Glomerular visceral epithelial cell (primary cell): Measurements from ENCODE around the gene KEL.

Experiments used
- DNase-seq: peaks from one replicate; pipeline ENCODE4 v3.0.0-alpha.2; 2016; ENCODE audit errors: extremely low spot score

The KEL gene

DNA sequence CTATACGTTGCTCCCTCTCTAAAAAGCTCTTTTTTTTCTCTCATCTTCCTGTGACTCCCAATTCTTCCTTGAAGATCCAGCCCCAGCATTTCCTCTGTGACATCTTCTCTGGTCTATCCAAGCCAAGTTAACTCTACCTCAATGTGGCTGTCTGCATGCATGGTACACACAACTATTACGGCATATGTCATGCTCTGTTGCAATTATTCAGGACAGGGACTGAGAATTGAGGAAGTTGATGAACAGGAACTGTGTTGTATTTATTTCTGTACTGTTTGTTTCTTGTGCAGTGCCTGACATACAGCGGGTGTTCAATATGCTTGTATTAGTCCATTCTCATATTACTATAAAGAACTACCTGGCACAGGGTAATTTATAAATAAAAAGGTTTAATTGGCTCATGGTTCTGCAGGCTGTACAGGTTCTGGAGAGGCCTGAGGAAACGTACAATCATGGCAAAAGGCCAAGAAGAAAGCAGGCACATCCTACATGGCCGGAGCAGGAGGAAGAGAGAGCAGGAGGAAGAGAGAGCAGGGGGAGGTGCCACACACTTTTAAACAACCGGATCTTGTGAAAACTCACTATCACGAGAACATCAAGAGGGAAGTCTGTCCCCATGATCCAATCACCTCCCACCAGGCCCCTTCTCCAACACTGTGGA, 34.9 kb downstream of the KEL start:
- DNase-seq = no peak

DNA sequence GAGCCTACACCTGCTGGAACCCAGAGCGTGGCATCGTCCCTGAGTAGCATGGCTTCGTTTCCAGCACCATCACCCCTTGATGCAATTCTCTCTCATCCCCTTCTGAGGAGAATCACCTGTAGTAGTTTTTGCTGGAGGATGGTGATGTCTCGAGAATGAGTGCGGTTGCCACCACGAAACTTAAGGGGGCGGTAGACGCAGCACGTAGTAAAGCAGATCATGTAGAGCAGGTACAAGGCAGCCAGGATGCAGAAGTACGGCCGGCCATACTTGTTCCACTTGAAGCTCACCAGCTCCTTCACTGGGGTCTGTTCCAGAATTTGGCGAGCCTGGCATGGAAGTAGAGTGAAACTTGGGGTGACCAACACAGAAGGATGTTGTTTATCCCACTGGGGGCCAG, 36.8 kb downstream of the KEL start:
- DNase-seq = no peak

DNA sequence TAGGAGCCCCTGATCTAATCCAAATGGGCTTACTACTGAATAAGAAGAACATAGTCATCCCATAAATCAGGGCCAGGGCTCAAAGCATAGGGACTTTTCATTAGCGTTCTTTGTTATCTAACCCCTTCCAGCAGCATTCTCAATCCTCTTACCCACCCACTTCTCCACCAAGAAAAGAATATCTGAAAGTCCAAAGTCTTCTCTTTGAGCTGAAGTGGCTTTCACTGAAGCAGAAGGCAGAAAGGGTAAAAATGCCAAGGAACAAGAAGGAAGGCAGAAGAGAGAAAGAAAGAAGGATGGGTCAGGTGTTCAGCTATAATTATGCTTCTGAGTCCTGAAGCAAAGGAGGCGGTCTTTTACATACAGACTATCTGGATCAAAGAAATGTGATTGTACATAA, 38.8 kb downstream of the KEL start:
- DNase-seq = no peak

DNA sequence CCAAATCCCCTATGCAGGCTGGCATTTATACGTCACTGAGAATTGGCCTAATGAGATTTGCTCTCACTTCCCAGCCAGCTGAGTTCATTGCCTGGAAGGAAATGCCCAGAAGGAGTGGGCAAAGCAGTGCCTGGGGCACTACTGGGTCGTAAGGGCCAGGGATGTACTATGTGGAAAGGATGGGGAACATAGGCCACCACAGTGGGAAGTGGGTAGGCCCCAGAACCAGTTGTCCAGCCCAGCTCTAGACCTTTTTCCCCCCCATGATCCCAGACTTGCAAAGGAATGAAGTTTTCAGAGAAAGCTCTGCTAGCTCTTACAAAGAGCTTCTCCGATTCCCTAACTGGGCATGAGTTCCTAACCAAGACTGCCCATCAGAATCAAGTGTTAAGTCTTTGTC, 42.5 kb downstream of the KEL start:
- no peak for DNase-seq

DNA sequence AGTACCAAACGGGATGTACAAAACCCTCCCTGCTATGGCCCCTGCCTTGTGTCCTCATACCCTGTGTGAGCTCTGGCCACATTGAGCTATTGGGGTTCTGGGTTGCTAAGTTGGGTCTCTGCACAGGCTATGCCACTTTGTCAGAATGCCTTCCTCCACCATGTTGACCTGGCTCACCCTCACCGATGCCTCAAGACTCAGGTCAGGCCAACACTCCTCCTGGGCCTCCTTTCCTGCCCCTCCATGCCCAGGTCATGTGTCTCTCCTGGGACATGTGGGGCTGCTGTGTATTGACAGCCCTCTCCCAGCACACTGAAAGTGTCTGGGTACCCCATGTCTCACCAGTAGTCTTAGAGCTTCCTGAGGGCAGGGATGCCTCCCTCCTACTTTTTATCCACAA, 43.3 kb downstream of the KEL start:
- no peak for DNase-seq

DNA sequence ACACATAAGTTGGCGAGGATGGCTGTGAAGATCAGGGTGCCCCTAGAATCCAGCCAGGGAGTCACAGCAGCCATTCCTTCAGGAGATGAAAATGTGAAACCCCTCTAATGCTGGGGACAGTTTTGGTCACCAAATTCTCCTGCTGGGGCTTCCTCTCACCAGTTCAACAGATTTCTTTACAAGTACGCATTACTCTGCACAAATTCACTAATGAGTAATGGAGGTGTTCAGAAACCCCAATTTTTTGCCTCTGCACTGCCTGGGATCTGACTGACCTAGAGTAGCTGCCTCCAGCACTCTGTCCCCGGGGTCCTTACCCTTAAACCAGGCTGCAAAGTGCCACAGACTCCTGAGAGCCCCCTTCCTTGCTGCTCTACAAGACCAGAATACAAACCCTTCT, 44.7 kb downstream of the KEL start:
- DNase-seq = no peak

DNA sequence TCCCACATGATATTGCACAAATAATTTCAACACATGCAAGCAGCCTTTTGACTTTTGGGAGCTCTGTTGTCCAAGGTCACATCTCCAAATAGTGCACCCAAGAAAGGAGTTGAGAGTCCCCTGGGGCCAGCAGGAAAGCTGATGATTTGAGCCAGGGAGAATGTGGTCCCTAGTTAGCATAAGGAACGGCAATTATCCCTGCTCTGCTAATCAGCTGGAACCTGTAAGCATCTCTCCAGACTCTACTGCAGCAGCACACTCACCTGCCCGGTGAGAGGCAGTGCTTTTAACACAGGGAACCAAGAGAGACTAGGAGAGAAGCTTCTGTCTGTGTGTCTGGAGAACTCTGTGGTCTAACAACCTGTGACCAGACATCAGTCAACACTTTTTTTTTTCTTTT, 45.7 kb downstream of the KEL start:
- DNase-seq = no peak

DNA sequence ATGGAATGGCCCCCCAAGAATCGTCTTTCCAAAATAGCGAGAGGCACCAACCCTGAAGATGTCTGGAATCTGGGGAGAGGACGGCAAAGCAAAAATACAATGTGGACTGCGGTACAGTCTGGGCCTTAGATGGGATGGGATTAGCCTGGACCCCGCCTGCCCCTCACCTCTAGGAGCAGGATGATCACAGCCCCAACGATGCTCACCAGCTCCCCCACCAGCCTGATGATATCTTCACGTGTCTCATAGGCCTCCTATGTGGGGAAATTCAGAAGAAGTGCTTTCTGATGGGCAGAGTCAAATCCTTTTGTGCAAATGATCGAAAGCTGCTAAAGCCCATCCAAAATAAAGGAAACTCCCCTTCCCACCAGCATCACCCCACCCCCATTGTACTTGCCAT, 46.8 kb downstream of the KEL start:
- DNase-seq = no peak

DNA sequence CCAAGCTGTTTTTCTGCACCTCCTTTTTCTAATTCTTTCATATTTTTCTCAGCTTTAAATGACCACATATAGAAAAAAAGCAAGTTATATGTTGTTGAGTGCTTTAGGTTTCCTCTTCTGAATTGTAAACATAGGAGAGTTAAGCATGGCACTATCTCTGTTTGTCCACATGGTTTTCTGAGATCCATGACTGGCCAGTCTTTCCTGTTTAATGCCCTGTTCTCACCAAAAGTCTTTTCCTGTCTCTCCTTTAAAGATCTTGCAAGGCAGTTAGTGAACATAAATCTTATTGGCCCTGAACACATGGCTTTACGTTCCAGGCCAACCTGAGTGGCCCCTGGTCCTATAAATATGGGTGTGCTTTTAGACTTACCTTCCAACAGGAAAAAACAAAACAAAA, 48.0 kb downstream of the KEL start:
- DNase-seq = no peak

DNA sequence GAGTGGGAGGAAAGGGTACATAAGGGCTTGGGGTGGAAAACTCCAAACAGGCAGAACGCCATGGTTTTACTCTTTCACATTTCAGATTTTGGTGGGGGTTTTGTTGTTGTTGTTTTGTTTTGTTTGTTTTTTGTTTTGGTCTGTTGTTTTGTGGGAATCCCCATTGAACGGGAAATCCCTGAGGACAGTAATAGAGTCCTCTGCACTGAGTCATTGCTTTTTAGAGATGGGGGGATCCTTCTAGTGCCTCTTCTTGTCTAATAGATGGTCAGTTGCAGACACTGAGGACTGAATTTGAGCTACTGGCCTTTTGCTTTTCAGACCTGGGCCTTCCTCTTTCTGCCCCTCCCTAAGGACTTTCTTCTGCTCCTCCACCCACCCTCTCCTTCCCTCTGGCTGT, 48.6 kb downstream of the KEL start:
- DNase-seq = no peak

DNA sequence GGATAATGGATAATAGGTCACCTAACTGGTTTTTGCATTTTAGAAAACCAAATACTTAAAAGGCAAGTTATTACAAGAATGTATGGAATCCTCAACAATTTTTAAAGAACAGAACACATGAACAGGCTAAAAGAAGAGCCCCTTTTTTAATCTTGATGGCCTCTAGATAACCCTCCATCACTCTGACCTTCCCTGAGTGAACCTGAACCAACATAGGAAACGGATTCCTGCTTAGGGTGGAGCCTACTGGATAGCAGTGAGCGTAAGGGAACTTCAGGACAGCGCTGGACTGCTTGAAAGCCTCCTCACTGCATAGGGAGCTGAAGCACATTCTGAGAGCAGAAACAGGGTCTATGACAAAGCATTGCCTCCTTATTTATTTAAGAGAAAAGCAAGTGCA, 49.1 kb downstream of the KEL start:
- DNase-seq = no peak

DNA sequence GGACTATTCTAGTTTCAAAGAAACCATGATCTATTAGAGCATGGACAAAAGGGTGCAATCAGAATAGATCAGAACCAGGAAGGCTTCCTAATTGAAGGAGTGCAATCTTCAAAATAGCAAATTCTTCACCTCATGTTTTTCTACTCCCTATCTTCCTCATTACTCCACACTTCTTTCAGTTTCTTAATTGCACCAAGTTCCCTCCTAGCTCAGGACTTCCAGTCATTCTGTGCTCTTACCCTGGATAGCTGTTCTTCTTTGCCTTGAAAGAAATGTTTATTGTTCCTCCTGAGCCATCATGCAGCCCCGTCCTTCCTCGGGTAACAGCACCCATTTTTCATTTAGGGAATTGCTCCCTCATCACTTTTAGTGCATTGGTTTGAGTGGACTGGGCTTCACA, 51.7 kb downstream of the KEL start:
- DNase-seq = no peak

DNA sequence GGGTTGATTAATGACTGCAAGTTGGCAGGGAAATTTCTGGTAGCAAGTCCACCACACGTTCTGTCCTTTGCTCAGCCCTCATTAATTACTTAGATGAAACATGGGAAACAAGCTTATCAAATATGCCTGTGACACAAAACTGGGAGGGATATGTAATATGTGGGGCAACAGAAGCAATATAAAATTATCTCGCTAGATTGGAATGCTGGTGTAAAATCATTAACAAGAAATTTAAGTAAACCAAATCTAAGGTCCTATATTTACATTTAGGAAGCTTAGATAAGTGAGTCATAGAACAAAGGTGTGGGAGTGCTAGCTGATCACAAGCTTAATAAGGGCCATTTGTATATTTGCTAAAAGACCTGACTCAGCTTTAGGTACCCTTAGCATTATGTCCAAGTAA, 52.1 kb downstream of the KEL start:
- DNase-seq = no peak

DNA sequence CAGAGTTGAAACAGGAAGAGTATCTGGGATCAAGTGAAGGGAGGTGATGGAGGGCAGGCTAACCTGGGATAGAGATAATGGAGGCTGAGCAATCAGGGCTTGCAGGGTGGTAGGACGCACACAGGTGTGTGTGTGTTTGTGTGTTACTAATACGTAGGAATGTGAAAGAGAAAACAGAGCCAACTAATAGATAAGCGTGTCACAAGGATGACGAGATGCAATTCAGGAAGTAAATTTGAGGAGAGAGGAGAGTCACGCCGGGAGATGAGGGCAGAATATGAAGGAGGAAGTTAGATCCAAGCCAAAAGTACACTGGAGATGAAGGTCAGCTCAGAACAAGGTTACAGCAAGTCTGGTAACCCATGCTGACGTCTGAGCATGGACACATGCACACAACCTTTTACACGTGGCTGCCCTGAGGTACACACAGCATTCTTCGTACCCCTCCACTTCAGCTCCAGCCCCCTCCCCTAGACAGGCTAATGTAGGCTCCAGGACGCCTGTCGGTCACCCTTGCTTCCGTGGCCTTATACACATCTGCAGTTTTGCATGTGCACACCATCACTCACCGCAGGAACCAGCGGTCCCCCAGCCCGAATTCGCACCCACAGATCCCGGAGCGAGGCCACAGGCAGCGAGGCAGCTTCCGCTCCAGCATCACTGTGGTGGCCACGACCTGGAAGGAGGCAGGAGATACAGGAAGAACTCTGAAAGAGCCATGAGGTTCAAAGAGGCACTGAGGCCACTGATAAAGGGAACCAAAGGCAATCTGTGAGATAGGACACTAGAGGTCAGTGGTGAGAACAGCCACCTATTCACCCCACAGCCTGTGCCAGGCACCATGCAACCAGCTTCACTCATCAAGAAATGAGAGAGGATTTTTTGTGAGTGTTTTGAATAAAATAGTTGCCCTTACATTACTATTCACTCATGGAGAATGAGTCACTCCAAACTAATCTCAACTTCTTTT, 53.0 kb downstream of the KEL start:
- DNase-seq = no peak

DNA sequence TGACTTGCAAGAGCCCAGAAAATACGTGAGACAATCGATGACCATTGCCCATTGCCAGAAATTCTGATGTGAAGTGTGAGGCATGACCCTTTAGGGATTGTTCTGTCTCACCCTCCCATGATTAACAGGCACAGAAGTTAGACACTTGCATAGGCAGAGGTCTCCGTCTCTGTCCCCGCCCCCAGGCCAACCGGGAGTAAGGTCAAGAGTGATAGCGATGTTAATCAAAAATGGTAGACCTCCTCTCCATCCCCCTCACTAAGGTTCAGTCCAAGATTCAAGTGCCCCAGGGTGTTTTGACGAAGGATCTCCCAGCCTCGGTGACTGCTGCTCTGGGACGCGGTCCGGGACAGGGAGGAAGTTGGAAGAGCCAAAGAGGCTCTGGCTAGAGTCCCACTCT, 53.9 kb downstream of the KEL start:
- DNase-seq = no peak

DNA sequence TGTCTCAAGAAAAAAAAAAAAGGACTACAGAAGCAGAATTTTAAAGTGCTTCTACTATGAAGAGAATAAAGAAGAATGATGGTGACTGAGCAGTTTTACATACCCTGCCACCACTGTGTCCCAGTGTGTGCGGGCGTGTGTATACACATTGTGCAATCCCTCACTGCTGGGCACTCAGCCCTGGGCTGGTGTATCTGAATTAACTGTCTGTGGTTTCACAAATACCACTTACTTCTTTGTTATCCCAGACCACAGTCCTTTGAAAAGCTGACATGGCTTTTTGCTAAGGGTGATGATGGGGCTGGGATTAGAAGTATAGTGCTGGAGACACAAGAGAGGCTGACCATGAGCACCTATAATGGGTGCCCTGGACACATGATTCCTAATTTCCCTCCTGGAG, 55.5 kb downstream of the KEL start:
- DNase-seq = no peak

DNA sequence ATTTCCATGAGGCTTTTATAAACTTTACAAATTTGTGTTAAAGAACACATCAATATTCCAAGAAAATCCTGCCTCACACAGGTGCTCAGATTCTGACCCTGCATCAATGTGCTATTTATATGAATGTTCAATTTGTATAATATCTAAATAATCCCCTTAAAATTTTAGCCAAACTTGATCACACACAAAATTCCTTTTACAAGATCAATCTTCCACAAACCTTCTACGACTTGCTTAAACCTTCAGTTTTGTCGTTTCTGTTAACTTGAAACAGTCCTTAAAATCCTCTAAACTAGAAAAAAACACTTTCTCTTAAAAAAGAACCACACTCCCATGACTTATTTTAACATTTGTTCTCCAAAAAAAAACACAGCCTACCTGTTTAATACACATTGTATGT, 56.4 kb downstream of the KEL start:
- DNase-seq = no peak

DNA sequence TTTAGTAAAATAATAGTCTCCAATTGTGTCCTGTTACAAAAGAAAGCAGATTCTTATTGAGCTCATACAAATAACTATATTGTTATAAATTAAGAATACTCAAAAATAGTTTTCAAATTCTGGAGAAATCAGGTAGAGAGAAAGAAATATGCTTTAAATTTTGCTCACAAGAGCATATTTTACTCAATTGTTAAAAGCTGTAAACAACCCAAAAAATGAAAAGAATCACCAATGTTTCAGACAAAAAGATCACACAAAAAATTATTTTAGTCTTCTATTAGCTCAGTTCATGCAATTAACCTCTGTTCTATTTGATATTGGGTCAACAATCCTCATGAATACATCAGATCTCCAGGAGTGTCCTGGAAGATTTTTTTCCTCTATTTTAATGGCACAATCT, 58.0 kb downstream of the KEL start:
- DNase-seq = no peak

DNA sequence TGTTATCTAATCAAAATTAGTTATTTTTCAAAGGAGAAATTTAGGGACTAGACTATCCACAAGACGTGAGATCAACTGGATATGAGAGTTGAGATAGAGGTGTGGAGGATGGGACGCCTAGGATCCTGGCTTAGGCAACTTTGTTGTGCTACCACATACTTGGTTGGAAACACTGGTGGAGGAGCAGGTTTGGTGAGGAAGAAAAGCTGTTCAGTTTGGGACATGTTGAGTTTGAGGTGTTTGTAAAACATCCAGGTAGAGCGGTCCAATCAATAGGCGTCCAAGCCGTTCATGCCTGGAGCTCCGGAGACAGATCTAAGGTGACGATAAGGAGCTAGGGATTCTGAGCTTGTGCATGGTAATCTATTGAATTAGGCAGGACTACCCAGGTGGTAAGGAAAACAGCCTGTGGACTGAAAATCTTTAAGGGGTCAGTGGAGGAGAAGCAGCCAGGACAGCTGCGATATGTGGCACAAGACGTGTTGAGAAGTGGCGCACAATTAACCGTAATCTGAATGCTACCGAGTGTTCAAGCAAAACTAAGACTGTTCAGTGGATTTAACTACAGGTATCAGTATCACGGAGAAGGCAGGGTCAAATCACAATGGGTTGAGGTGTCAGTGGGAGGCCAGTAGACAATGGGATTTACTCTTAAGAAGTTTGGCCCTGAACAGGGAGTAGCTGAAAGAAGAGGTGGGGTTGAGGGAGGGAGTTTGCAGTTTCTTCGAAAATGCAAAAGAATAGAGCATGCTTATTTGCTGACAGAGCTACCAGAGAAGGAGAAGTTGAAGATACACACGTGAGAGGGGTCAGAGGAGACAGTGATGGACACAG, 60.5 kb downstream of the KEL start:
- no peak for DNase-seq

DNA sequence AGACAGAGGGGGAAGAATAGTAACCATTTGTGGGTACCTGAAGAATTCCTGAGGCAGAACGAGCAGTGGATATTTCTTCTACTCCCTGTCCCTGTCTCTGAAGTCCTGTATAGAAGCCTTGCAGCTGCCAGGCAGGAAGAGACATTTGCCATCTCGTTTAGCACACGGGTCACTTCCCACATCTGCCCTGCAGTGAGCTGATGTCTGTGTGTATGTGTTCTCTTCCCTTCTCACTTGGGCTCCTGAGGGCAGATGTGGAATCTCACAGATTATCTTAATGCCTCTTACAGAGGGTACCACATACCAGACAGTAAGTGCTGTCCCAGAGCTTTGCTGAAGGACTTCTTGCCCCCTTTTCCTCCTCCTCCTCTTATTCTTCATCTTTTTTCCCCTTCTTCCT, 62.5 kb downstream of the KEL start:
- no peak for DNase-seq

DNA sequence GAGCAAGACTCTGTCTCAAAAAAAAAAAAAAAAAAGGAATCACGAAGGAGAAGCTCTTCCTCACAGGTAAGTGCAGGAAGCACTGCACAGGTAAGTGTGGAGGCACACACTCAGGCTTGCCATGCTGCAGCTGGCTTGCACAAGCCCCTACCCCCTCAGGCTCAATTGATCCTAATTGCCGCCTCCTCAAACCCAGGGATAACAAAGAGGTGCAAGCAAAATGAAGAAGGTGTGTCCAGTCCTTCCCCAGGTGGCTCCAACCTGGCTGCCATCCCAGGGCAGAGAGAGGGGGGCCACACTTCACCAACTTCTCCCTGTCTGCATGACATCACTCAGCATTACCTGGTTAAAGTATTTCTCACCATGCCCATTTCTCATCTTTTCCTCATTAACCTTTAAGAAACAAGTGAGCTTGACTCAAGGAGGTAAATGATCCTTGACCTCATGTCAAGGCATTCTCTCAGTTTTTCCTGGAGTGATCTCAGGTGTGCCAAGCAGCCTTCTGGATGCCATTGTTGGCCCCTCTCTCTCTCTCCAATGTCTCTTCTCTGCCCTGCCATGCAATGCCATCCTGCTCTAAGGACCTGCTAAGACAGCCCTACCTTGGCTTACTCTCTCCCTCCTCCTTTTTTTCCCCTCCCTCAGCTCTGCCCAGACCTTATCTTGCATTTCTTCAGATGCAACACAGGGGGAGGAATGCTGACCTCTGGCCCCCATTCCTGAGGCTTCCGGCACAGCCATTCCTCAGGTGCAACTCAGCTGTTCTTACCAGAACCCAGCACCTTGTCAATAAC, 63.6 kb downstream of the KEL start:
- no peak for DNase-seq

DNA sequence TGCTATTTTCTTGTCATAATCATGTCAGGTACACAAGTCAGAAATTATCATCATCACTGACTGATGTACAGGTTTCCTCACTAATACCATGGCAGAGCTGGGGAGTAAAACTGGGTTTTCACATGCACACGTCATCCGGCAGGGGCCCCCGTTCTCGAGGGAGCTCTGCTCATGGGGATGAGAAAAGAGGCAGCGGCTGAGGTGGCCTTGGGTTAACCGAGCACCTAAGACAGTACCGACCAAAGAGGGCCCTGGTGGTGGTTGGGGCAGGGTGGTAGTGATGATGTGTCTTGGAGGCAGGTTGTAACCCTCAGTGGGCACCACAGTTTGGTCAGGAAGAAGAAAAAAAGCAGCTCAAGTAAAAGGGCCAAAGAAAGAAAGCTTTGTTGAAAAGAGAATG, 64.5 kb downstream of the KEL start:
- DNase-seq = no peak
